Activated T-cell treated with anti-CD3 and anti-CD28 coated beads, Interleukin-2, amount 50 U/mL, for 24 hours (primary cell): ENCODE measurements around the gene NUCB1.
A peak's percentile ranks its signal among the peaks of the same experiment; 100 is the strongest.
"Not testable (repeated sequence)": the region's sequence is repeated elsewhere in the genome, so short reads cannot be mapped to it uniquely, and the experiment has no call there.

Source experiments
- DNase-seq: peaks from one replicate; pipeline ENCODE4 v3.0.0-alpha.2; 2020
- H3K27ac Mint-ChIP-seq: 2 replicates; pipeline ENCODE4 v1.8.0; 2020; ENCODE audit warnings: mild to moderate bottlenecking, mixed read lengths
- H3K27me3 Mint-ChIP-seq: 2 replicates; pipeline ENCODE4 v1.8.0; 2020; ENCODE audit warnings: mixed read lengths
- H3K36me3 Mint-ChIP-seq: 2 replicates; pipeline ENCODE4 v1.8.0; 2020; ENCODE audit warnings: low read depth, mixed read lengths
- H3K4me1 Mint-ChIP-seq: 2 replicates; pipeline ENCODE4 v1.8.0; 2020; ENCODE audit warnings: low read depth, mixed read lengths
- H3K4me3 Mint-ChIP-seq: 2 replicates; pipeline ENCODE4 v1.8.0; 2020; ENCODE audit warnings: mild to moderate bottlenecking, moderate library complexity, mixed read lengths
- H3K9me3 Mint-ChIP-seq: 2 replicates; pipeline ENCODE4 v1.8.0; 2020; ENCODE audit warnings: mixed read lengths

The NUCB1 gene

DNA sequence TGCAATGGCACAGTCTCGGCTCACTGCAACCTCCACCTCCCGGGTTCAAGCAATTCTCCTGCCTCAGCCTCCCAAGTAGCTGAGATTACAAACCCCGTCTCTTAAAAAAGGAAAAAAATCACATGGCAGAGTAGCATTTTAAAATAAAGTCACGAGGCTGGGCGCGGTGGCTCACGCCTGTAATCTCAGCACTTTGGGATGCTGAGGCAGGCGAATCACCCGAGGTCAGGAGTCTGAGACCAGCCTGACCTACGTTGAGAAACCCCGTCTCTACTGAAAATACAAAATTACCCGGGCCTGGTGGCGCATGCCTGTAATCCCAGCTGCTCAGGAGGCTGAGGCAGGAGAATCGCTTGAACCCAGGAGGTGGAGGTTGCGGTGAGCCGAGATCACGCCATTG, 27.6 kb downstream of the NUCB1 start:
- not testable (repeated sequence) for H3K4me1 Mint-ChIP-seq, H3K27me3 Mint-ChIP-seq, H3K9me3 Mint-ChIP-seq, H3K27ac Mint-ChIP-seq, H3K4me3 Mint-ChIP-seq, DNase-seq, H3K36me3 Mint-ChIP-seq

DNA sequence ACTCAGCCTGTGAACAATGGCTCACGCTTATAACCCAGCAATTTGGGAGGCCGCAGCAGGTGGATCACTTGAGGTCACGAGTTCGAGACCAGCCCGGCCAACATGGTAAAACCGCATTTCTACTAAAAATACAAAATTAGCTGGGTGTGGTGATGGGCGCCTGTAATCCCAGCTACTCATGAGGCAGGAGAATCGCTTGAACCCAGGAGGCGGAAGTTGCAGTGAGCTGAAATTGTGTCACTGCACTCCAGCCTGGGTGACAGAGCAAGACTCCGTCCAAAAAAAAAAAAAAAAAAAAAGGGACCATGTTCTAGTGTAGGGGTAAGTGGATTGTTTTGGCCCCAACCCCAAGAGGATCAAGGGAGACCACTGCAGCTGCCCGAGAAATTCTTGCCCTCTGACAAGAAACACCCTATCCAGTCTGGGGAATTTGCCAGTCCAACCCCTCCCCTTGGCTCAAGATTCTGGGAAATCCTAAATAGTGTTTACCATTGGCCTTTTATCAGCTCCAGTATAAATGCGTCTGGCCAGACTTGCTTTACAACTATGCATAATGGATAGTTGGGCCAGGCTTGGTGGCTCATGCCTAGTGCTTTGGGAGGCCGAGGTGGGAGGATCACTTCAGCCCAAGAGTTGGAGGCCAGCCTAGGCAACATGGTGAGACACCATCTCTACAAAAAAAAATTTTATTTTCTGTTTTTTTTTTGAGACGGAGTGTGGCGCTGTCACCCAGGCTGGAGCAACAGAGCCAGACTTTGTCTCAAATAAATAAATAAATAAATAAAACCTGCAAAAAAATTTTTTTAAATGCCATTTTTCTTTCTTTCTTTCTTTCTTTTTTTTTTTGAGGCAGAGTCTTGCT, 28.3 kb downstream of the NUCB1 start:
- Mint-ChIP-seq H3K27ac (no peak overlapping the region), H3K4me1 (peaks cover 9% of the 10 kb centered on the region), H3K27me3 (peaks cover 3% of the 10 kb centered on the region), H3K4me3 (no peak overlapping the region), H3K9me3 (no peaks in the 10 kb centered on the region), H3K36me3 (peaks cover 2% of the 10 kb centered on the region)
- no peak for DNase-seq

DNA sequence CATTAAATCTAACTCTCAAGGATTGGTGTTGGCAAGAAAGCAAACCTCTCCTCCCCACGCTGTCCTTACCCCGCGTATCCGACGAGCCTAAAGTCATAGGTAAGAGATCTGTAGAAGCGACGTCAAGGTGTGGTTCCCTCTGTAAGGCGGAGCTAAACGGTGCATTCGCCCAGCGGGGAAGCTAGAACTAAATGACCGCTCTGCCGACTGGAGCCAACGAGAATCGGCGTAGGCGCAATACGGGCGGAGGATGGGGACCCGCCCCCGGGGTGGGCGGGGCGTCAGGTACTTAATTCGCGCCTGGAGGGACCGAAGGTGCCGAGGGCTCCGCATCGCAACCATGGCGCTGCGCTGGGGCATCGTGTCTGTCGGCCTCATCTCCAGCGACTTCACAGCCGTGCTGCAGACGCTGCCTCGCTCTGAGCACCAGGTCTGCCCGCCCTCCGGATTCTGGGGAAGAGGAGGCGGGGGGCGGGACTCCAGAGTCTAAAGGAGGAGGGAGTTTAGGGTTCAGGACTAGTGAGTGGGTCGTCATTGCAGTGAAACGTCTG, 33.3 kb downstream of the NUCB1 start, which contains the start of gene DHDH:
Gene DHDH, plus strand, starts transcription at position 318 of the 551 bp plus-strand sequence. Its CDS starts 23 bp downstream, at position 341.
- Mint-ChIP-seq H3K4me1 (peaks cover 13% of the 10 kb centered on the region), H3K27me3 (peaks cover 3% of the 10 kb centered on the region), H3K36me3 (no peaks in the 10 kb centered on the region), H3K27ac (peak within 1 kb of the TSS; percentile 57), H3K9me3 (no peaks in the 10 kb centered on the region), H3K4me3 (peak within 1 kb of the TSS; percentile 78)
- peak; percentile 84 for DNase-seq

DNA sequence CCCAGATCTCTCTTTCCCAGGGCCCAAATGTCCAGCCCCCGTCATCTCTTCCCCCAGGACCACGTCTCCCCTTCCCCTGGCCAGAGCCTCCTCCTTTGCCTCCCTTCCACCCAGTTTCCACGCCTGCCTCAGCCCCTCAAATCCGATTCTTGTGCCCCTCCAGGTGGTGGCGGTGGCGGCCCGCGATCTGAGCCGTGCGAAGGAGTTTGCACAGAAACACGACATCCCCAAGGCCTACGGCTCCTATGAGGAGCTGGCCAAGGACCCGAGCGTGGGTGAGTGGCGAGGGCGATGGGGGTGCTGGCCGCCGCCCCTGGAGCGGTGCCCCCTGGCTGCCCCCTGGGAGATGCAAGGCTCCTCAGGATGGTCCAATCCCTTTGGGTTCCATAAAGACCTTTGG, 34.7 kb downstream of the NUCB1 start:
- DNase-seq: no peak
- Mint-ChIP-seq H3K27ac (no peak overlapping the region), H3K9me3 (no peaks in the 10 kb centered on the region), H3K4me1 (peaks cover 13% of the 10 kb centered on the region), H3K4me3 (no peak overlapping the region), H3K36me3 (no peaks in the 10 kb centered on the region), H3K27me3 (peaks cover 3% of the 10 kb centered on the region)

DNA sequence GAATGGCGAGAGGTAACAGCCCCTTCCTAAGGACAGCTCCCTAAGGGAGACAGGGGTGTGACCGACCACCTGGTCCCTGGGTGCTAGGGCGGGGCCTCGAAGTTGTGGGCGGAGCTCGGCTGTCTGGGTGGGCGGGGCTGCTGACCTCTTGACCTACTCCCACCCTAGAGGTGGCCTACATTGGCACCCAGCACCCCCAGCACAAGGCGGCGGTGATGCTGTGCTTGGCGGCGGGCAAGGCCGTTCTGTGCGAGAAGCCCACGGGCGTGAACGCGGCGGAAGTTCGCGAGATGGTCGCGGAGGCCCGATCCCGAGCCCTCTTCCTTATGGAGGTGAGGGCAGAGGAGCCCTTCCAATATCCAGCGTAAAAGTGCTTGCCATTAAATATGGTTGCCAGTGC, 35.8 kb downstream of the NUCB1 start:
- DNase-seq: no peak
- no peak overlapping the region for H3K27ac Mint-ChIP-seq
- no peak overlapping the region for H3K4me3 Mint-ChIP-seq
- no peaks in the 10 kb centered on the region for H3K9me3 Mint-ChIP-seq
- H3K27me3 Mint-ChIP-seq: peaks cover 3% of the 10 kb centered on the region
- H3K36me3 Mint-ChIP-seq: peaks cover 5% of the 10 kb centered on the region
- peaks cover 13% of the 10 kb centered on the region for H3K4me1 Mint-ChIP-seq

DNA sequence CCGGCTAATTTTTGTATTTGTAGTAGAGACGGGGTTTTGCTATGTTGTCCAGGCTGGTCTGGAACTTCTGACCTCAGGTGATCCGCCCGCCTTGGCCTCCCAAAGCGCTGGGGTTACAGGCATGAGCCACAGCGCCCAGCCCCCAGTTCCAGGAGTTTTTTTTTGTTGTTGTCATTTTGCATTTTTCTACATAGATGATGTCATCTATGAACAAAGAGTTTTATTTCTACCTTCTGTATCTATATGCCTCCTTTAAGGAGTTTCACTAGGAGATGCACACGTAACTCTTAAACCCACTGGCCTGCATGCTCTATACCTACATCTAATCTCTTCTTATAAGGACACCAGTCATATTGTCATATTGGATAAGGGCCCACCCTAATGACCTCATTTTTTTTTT, 38.1 kb downstream of the NUCB1 start:
- H3K4me3 Mint-ChIP-seq: no peak overlapping the region
- peaks cover 2% of the 10 kb centered on the region for H3K27me3 Mint-ChIP-seq
- peaks cover 5% of the 10 kb centered on the region for H3K9me3 Mint-ChIP-seq
- DNase-seq: no peak
- peaks cover 12% of the 10 kb centered on the region for H3K4me1 Mint-ChIP-seq
- H3K36me3 Mint-ChIP-seq: peaks cover 9% of the 10 kb centered on the region
- no peak overlapping the region for H3K27ac Mint-ChIP-seq

DNA sequence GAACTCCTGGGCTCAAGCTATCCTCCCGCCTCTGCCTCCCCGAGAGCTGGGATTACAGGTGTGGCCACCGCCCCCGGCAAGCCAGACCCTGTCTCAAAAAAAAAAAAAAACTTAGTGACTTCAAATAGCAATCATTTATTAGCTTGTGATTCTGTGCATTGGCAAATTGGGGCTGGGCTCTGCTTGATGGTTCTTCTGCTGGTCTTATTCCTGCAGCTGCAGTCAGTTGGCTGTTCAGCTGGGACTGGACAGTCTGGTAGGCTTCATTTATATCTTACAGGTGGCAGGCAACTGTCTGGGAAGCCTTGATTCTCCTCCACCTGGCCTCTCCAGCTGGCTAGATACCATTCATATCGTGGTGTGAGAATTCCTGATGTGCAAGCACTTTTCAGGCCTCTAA, 40.8 kb downstream of the NUCB1 start:
- H3K4me1 Mint-ChIP-seq: no peaks in the 10 kb centered on the region
- no peak for DNase-seq
- H3K27me3 Mint-ChIP-seq: no peaks in the 10 kb centered on the region
- H3K9me3 Mint-ChIP-seq: peaks cover 5% of the 10 kb centered on the region
- no peak overlapping the region for H3K4me3 Mint-ChIP-seq
- H3K27ac Mint-ChIP-seq: no peak overlapping the region
- H3K36me3 Mint-ChIP-seq: peaks cover 9% of the 10 kb centered on the region

DNA sequence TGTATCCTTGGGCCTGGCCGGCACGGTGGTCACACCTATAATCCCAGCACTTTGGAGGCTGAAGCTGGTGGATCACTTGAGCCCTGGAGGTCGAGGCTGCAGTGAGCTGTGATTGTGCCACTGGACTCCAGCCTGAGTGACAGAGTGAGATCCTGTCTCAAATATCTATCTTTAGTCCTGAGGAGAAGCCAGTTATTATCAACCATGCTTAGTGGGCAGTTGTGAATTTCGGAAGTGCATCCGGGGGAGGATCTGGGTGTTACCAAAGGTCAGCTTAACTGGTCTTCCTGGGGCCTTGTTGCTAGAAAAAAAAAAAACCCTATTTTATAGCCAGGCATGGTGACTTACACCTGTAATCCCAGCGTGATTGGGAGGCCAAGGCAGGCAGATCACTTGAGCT, 43.0 kb downstream of the NUCB1 start:
- Mint-ChIP-seq H3K9me3 (peaks cover 8% of the 10 kb centered on the region), H3K4me3 (no peak overlapping the region), H3K27ac (no peak overlapping the region), H3K27me3 (no peaks in the 10 kb centered on the region), H3K4me1 (no peaks in the 10 kb centered on the region), H3K36me3 (peaks cover 9% of the 10 kb centered on the region)
- no peak for DNase-seq

DNA sequence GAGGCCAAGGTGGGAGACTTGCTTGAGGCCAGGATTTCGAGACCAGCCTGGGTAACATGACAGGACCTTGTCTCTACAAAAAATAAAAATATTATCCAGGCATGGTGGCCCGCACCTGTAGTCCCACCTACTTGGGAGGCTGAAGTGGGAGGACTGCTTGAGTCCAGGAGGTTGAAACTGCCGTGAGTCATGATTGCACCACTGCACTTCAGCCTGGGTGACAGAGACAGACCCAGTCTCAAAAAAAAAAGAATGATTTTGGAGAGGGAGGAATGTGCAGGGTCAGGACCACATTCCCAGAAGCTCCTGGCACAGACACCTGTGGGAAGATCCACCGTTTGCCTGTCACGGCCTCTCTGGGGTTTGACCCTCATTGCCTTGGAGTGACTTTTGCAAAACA, 45.3 kb downstream of the NUCB1 start:
- DNase-seq: no peak
- H3K4me3 Mint-ChIP-seq: no peak overlapping the region
- H3K4me1 Mint-ChIP-seq: no peaks in the 10 kb centered on the region
- H3K27me3 Mint-ChIP-seq: no peaks in the 10 kb centered on the region
- H3K27ac Mint-ChIP-seq: no peak overlapping the region
- peaks cover 7% of the 10 kb centered on the region for H3K36me3 Mint-ChIP-seq
- H3K9me3 Mint-ChIP-seq: peaks cover 8% of the 10 kb centered on the region

DNA sequence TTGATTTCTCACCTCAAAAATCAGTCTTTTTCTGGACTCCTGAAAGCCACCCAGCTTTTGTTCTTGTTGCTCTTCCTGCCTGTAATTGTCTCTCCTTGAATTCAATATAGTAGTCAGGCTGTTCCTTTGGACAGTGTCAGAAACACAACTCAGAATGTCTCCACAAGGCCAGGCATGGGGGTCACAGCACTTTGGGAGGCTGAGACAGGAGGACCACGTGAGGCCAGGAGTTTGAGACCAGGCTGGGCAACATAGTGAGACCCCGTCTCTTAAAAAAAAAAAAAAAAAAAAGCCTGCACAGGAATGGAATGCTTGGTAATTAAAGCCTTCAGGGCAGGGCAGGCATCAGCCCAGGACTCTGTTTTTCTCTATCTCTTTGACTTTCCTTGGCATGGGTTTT, 45.7 kb downstream of the NUCB1 start:
- no peaks in the 10 kb centered on the region for H3K4me1 Mint-ChIP-seq
- no peak overlapping the region for H3K4me3 Mint-ChIP-seq
- H3K9me3 Mint-ChIP-seq: peaks cover 8% of the 10 kb centered on the region
- peaks cover 5% of the 10 kb centered on the region for H3K36me3 Mint-ChIP-seq
- no peak for DNase-seq
- H3K27me3 Mint-ChIP-seq: no peaks in the 10 kb centered on the region
- H3K27ac Mint-ChIP-seq: no peak overlapping the region

DNA sequence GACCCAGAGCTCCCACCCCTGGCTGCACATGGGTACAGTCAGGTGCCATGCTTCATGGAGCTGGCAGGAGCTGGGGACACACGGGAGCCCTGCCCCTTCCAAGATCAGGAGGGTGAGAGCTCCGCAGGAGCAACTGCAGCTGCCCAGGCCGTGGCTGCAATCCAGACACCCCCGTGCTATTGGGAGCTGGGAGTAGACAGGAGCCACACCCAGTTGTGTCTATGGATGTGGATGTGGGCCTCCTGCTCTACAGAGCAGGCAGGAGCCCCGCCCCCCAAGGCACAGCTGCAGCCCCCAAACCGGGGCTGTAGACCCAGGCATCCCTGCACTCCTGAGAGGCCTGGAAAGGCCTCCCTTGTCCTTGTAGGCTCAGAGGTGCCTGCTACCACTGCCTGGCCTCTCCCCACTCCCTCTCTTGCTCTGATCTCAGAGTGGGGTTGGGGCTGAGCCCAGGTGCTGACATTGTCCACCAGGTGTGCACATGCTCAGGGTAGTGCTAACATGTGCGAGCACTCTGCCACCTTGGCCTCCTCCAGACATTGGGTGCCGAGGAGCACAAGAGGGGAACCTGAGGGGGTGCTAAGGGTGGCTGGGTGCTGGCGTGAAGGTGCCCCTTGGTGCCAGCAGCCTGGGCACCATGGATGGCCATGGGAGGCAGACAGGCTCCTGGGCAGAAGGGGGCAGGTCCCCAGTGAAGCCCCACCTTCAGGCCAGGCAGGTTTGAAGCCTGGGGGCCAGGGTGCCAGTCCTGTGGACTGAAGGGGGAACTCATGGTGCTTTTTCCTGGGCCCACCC, 46.5 kb downstream of the NUCB1 start:
- H3K4me3 Mint-ChIP-seq: no peak overlapping the region
- peaks cover 3% of the 10 kb centered on the region for H3K9me3 Mint-ChIP-seq
- H3K27me3 Mint-ChIP-seq: no peaks in the 10 kb centered on the region
- H3K4me1 Mint-ChIP-seq: no peaks in the 10 kb centered on the region
- no peak for DNase-seq
- H3K27ac Mint-ChIP-seq: no peak overlapping the region
- no peaks in the 10 kb centered on the region for H3K36me3 Mint-ChIP-seq

DNA sequence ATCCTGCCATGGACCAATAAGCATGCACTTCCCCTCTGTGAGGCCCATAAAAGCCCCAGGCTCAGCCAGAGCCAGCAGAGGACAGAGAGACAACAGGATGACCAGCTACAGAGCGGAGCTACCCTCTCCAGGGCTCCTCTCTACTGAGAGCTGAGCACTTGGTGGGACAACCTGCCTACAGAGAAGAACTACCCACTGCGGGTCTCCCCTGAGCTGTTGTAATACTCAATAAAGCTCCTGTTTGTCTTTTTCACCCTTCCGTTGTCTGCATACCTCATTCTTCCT, 47.1 kb downstream of the NUCB1 start:
- no peaks in the 10 kb centered on the region for H3K27me3 Mint-ChIP-seq
- no peak overlapping the region for H3K4me3 Mint-ChIP-seq
- H3K36me3 Mint-ChIP-seq: no peaks in the 10 kb centered on the region
- no peak for DNase-seq
- H3K27ac Mint-ChIP-seq: no peak overlapping the region
- peaks cover 3% of the 10 kb centered on the region for H3K9me3 Mint-ChIP-seq
- no peaks in the 10 kb centered on the region for H3K4me1 Mint-ChIP-seq

DNA sequence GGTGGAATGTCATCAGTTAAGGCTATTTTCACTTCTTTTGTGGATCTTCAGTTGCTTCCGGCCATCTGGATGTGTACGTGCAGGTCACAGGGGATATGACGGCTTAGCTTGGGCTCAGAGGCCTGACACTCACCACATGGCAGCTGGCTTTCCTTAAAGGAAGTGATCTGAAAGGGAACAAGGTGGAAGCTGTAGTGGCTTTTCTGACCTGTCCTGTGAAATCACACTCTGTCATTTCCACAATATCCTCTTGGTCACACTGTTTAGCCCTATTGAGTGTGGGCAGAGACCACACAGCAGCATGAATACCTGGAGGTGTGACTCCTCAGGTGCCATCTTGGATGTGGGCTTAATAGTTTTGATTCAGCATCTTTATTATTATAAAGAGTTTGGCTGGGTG, 50.0 kb downstream of the NUCB1 start:
- no peak for DNase-seq
- no peak overlapping the region for H3K4me3 Mint-ChIP-seq
- H3K36me3 Mint-ChIP-seq: peaks cover 1% of the 10 kb centered on the region
- no peak overlapping the region for H3K27ac Mint-ChIP-seq
- peaks cover 6% of the 10 kb centered on the region for H3K4me1 Mint-ChIP-seq
- H3K9me3 Mint-ChIP-seq: peaks cover 3% of the 10 kb centered on the region
- H3K27me3 Mint-ChIP-seq: no peaks in the 10 kb centered on the region

DNA sequence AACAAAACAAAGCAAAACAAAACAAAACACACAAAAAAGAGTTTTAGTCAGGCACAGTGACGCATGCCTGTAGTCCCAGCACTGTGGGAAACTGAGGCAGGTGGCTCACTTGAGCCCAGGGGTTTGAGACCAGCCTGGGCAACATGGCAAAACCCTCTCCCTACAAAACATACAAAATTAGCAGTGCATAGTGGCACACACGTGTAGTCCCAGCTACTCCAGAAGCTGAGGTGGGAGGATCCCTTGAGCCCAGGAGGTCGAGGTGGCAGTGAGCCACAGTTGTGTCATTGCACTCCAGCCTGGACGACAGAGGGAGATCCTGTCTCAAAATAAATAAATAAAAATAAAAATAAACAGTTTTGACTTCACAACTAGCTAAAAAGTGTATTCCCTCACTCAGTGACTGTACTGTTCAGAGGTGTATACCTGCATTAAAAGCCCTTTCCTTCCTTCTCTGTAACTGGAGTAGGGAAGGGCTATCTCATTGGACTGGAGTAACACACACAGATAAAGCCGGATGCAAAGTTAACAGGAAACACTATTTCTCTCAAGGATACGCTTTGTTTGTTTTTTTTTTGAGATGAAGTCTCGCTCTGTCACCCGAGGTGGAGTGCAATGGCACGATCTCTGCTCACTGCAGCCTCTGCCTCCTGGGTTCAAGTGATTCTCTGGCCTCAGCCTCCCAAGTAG, 50.9 kb downstream of the NUCB1 start:
- no peak overlapping the region for H3K4me3 Mint-ChIP-seq
- DNase-seq: no peak
- H3K9me3 Mint-ChIP-seq: peaks cover 3% of the 10 kb centered on the region
- H3K4me1 Mint-ChIP-seq: peaks cover 13% of the 10 kb centered on the region
- no peaks in the 10 kb centered on the region for H3K27me3 Mint-ChIP-seq
- H3K36me3 Mint-ChIP-seq: peaks cover 9% of the 10 kb centered on the region
- H3K27ac Mint-ChIP-seq: no peak overlapping the region
